IMR-90 (cell line): ENCODE data around the gene ADAM33. TPM values are rescaled to one million over a fixed set of nuclear protein-coding genes. Genes with fewer than 3 reads are reported as not detected.

Source experiments
- ATAC-seq: fragments of 200-7000 bp; cut with Tn5 transposase; 2 replicates; pipeline ENCODE4 v1.9.1; 2020; ENCODE audit warnings: low read depth, mild to moderate bottlenecking, moderate library complexity
- BruUV-seq: library from RNA; stranded (reverse); fragments of 400-500 nt; replicated peaks from 2 replicates; lab custom pipeline; 2021; lab: Mats Ljungman, UMichigan
- CTCF ChIA-PET: fragments of 300-600 bp; formaldehyde crosslinking; extraction: SDS; loops from one replicate; lab custom pipeline; 2021; ENCODE audit warnings: antibody characterized with exemption; lab: Yijun Ruan, JAX
- POLR2A ChIA-PET: fragments of 300-600 bp; sonication (Branson Sonifier 250); formaldehyde crosslinking; loops from one replicate; lab custom pipeline; 2022; ENCODE audit warnings: antibody characterized with exemption; ENCODE audit not compliant: unreplicated experiment; lab: Charles Lee
- DNase-seq: peaks from one replicate; pipeline ENCODE4 v3.0.0; 2013
- H2AFZ ChIP-seq: replicated peaks from 2 replicates; pipeline ENCODE3; 2013; ENCODE audit warnings: low read length, mild to moderate bottlenecking; ENCODE audit not compliant: poor library complexity
- H2AK5ac ChIP-seq: 2 replicates; pipeline ENCODE4 v1.6.1; 2013; ENCODE audit warnings: low read depth, low read length, inconsistent platforms
- H2AK9ac ChIP-seq: replicated peaks from 2 replicates; pipeline ENCODE3; 2013; ENCODE audit warnings: mild to moderate bottlenecking, low read depth, low read length, moderate library complexity; ENCODE audit not compliant: poor library complexity
- H2BK120ac ChIP-seq: 2 replicates; pipeline ENCODE4 v1.6.1; 2013; ENCODE audit warnings: low read depth, low read length, inconsistent platforms
- H2BK15ac ChIP-seq: 3 replicates; pipeline ENCODE4 v1.6.1; 2013; ENCODE audit warnings: low read depth, low read length, inconsistent platforms
- H2BK20ac ChIP-seq: 2 replicates; pipeline ENCODE4 v1.6.1; 2013; ENCODE audit warnings: low read depth, mild to moderate bottlenecking, inconsistent platforms, low read length, moderate library complexity
- H2BK5ac ChIP-seq: 2 replicates; pipeline ENCODE4 v1.6.1; 2013; ENCODE audit warnings: mild to moderate bottlenecking, low read depth, low read length, inconsistent platforms; ENCODE audit not compliant: poor library complexity, severe bottlenecking
- H3K14ac ChIP-seq: replicated peaks from 2 replicates; pipeline ENCODE4 v1.6.1; 2013; ENCODE audit warnings: low read depth, low read length, inconsistent platforms
- H3K18ac ChIP-seq: 2 replicates; pipeline ENCODE4 v1.6.1; 2013; ENCODE audit warnings: low read depth, low read length, control low read depth
- H3K23ac ChIP-seq: 2 replicates; pipeline ENCODE4 v1.6.1; 2013; ENCODE audit warnings: low read depth, low read length, inconsistent platforms
- H3K27ac ChIP-seq: 2 replicates; pipeline ENCODE4 v1.5.1; 2013; ENCODE audit warnings: mild to moderate bottlenecking, control low read depth, low read length; ENCODE audit not compliant: insufficient read depth
- H3K27me3 ChIP-seq: 2 replicates; pipeline ENCODE4 v1.6.1; 2013; ENCODE audit warnings: low read length; ENCODE audit not compliant: control insufficient read depth, insufficient read depth
- H3K36me3 ChIP-seq: 2 replicates; pipeline ENCODE4 v1.6.1; 2013; ENCODE audit warnings: low read length, mixed read lengths; ENCODE audit not compliant: control insufficient read depth, insufficient read depth
- H3K4ac ChIP-seq: 2 replicates; pipeline ENCODE4 v1.6.1; 2013; ENCODE audit warnings: low read depth, low read length, inconsistent platforms
- H3K4me1 ChIP-seq: 2 replicates; pipeline ENCODE4 v1.6.1; 2013; ENCODE audit warnings: low read length, mixed read lengths; ENCODE audit not compliant: control insufficient read depth, insufficient read depth
- H3K4me2 ChIP-seq: 2 replicates; pipeline ENCODE4 v1.6.1; 2013; ENCODE audit warnings: low read depth, mild to moderate bottlenecking, control low read depth, low read length, moderate library complexity
- H3K4me3 ChIP-seq: 2 replicates; pipeline ENCODE4 v1.5.1; 2013; ENCODE audit warnings: low read depth, mild to moderate bottlenecking, control low read depth, low read length, moderate library complexity; ENCODE audit not compliant: insufficient read depth
- H3K56ac ChIP-seq: 2 replicates; pipeline ENCODE4 v1.6.1; 2013; ENCODE audit warnings: low read length, inconsistent platforms; ENCODE audit not compliant: insufficient read depth; ENCODE audit errors: extremely low read depth
- H3K79me1 ChIP-seq, 2 experiments: 2 replicates each; pipeline ENCODE4 v1.6.1; 2013; ENCODE audit warnings: low read length in 2 of 2, inconsistent platforms in 1 of 2, low read depth in 1 of 2
- H3K9ac ChIP-seq: 2 replicates; pipeline ENCODE4 v1.6.1; 2013; ENCODE audit warnings: low read depth, low read length, control low read depth
- H3K9me1 ChIP-seq: 2 replicates; pipeline ENCODE4 v1.6.1; 2013; ENCODE audit warnings: low read length, inconsistent platforms; ENCODE audit not compliant: insufficient read depth
- H3K9me3 ChIP-seq: 2 replicates; pipeline ENCODE4 v1.6.1; 2013; ENCODE audit warnings: low read length; ENCODE audit not compliant: control insufficient read depth, insufficient read depth
- H4K20me1 ChIP-seq: 2 replicates; pipeline ENCODE4 v1.6.1; 2013; ENCODE audit warnings: low read length, inconsistent platforms; ENCODE audit not compliant: insufficient read depth
- H4K5ac ChIP-seq: 2 replicates; pipeline ENCODE4 v1.6.1; 2013; ENCODE audit warnings: mild to moderate bottlenecking, low read depth, low read length, control low read depth
- H4K8ac ChIP-seq, 2 experiments: 2 replicates each; pipeline ENCODE4 v1.6.1; 2013; ENCODE audit warnings: low read depth in 2 of 2, low read length in 2 of 2, control low read depth in 1 of 2, inconsistent platforms in 1 of 2
- H4K91ac ChIP-seq: 2 replicates; pipeline ENCODE4 v1.6.1; 2013; ENCODE audit warnings: low read depth, low read length, inconsistent platforms; ENCODE audit not compliant: insufficient read depth
- CEBPB ChIP-seq: IDR thresholded peaks from 2 replicates; pipeline ENCODE4 v1.6.1; 2012; ENCODE audit warnings: low read depth, low read length, improper control_type of control experiment
- CHD1 ChIP-seq: IDR thresholded peaks from 2 replicates; pipeline ENCODE4 v1.6.1; 2012; ENCODE audit warnings: low read depth, low read length, improper control_type of control experiment
- MAZ ChIP-seq: IDR thresholded peaks from 2 replicates; pipeline ENCODE4 v1.6.1; 2012; ENCODE audit warnings: low read depth, mild to moderate bottlenecking, low read length, improper control_type of control experiment, moderate library complexity, borderline replicate concordance
- RAD21 ChIP-seq: IDR thresholded peaks from 2 replicates; pipeline ENCODE4 v1.6.1; 2012; ENCODE audit warnings: low read length, improper control_type of control experiment
- RCOR1 ChIP-seq: IDR thresholded peaks from 2 replicates; pipeline ENCODE4 v1.6.1; 2012; ENCODE audit warnings: mild to moderate bottlenecking, low read length, improper control_type of control experiment; ENCODE audit not compliant: insufficient replicate concordance
- WGBS, 2 experiments: methylation state at CpG; one replicate each; pipeline versions ENCODE4 v1.1.5 to v1.1.7; 2013; ENCODE audit warnings: missing lambda C conversion rate in 2 of 2; ENCODE audit not compliant: insufficient read length in 1 of 2; ENCODE audit errors: extremely low coverage in 2 of 2; 5-methylcytosine and 5-hydroxymethylcytosine counted together
- dilution Hi-C: fragments of 300-500 bp; cut with HindIII; formaldehyde crosslinking; loops from one replicate; pipeline ENCODE4 v1.14.3; 2018; ENCODE audit warnings: low sequenced_read_pairs; ENCODE audit not compliant: unreplicated experiment
- in situ Hi-C: fragments of 300-500 bp; cut with MboI; formaldehyde crosslinking; loops from 3 replicates; pipeline ENCODE4 v1.14.3; 2019; ENCODE audit warnings: low sequenced_read_pairs, inconsistent platforms, mixed read lengths
- intact Hi-C: fragments of 100-400 bp; cut with micrococcal nuclease; formaldehyde crosslinking; loops from 2 replicates; pipeline ENCODE4 v1.10.0; 2022
- polyA plus RNA-seq, 3 experiments: library from polyadenylated mRNA; depleted of rRNA; stranded (reverse); fragments of >200 nt; gene quantifications; 2 replicates each; pipeline ENCODE4 v1.2.3, GENCODE V29; 2012; ENCODE audit warnings: low replicate concordance in 1 of 3
- total RNA-seq: library from RNA; depleted of rRNA; stranded (reverse); fragments of >200 nt; gene quantifications from 2 replicates; pipeline ENCODE4 v1.2.3, GENCODE V29; 2012
- TF ChIP-seq, protein P1 (sequence below): fragments of 150-350 bp; IDR thresholded peaks from 2 replicates; pipeline ENCODE4 v1.6.1; 2017; ENCODE audit warnings: mild to moderate bottlenecking, antibody characterized with exemption, low read length, low read depth

Gene ADAM33
- total and polyA plus RNA-seq, 2 of the 4 experiments (the other 2 are of a cell fraction), result 0.18 to 1.7 TPM

DNA sequence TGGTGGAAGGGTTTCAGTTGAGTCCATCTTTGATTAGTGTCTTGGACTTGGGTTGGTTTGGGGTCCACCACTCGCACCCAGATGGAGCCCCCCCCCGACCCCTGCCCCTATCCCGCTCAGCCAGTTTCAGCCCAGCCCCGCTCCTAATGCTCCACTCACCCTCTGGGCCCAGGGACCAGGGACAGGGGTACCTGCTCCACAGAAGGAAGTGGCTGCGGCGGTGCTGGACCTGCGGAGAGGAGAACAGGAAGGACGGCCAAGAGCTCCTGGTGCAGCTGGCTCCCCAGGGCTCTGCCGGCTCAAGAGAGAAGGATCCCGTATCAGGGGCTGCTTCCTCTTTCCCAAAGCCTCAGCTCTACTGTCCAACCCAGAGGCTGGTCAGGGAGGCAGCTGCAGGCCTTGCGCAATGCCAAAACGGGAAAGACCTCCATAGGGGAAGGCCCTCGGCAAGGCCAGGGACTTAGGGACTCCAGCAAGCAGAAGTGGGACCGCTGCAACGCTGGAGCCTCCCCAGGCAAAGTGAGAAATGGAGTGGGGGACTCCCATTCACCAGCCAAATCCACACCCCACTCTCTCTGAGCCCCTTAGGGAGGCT, 30.6 kb upstream of the ADAM33 start, which contains the start of gene SIGLEC1:
TSS of gene SIGLEC1 (minus strand) at position 322 of the 595 bp plus-strand sequence. CDS start 5,472 bp downstream, outside the sequence.
- no peaks in the 10 kb centered on the region for H3K79me1 ChIP-seq
- intact Hi-C loops, result no loop called here
- in situ Hi-C loops, result no loop called here
- no peak within 1 kb of the TSS for H3K18ac ChIP-seq
- H3K27ac ChIP-seq, result no peak within 1 kb of the TSS
- no peaks in the 10 kb centered on the region for H3K36me3 ChIP-seq
- no peak within 1 kb of the TSS for H2BK5ac ChIP-seq
- H3K23ac ChIP-seq, result no peak within 1 kb of the TSS
- H2AFZ ChIP-seq, result no peak within 1 kb of the TSS
- BruUV-seq, result no TSS peak
- no peaks in the 10 kb centered on the region for H4K20me1 ChIP-seq
- WGBS, 2 experiments, result 92% methylated on average over 2 of the region's 15 CpGs; no CpG with 5 or more reads in 1 of the 2 experiments
- POLR2A ChIA-PET, result no interaction called here
- H4K8ac ChIP-seq, result no peak within 1 kb of the TSS
- H2AK9ac ChIP-seq, result no peak within 1 kb of the TSS
- no peak within 1 kb of the TSS for H4K91ac ChIP-seq
- H3K27me3 ChIP-seq, result peaks cover 16% of the 10 kb centered on the region
- H3K4me2 ChIP-seq, result no peak within 1 kb of the TSS
- CTCF ChIA-PET, result no interaction called here
- no peaks in the 10 kb centered on the region for H3K9me1 ChIP-seq
- no peak within 1 kb of the TSS for H2AK5ac ChIP-seq
- H3K9me3 ChIP-seq, result no peaks in the 10 kb centered on the region
- no peak within 1 kb of the TSS for H3K56ac ChIP-seq
- no peak within 1 kb of the TSS for H2BK15ac ChIP-seq
- no peak within 1 kb of the TSS for H2BK120ac ChIP-seq
- dilution Hi-C loops, result no loop called here
- H3K4me3 ChIP-seq, result no peak within 1 kb of the TSS
- H3K4me1 ChIP-seq, result no peaks in the 10 kb centered on the region
- TF ChIP-seq RAD21, result no peak
- no peak for TF ChIP-seq CHD1
- TF ChIP-seq, protein P1, sequence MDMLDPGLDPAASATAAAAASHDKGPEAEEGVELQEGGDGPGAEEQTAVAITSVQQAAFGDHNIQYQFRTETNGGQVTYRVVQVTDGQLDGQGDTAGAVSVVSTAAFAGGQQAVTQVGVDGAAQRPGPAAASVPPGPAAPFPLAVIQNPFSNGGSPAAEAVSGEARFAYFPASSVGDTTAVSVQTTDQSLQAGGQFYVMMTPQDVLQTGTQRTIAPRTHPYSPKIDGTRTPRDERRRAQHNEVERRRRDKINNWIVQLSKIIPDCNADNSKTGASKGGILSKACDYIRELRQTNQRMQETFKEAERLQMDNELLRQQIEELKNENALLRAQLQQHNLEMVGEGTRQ, result no peak
- TF ChIP-seq CEBPB, result peak; percentile 74; the same call in 1 of the 2 replicates
- no peak for TF ChIP-seq MAZ
- no peak for TF ChIP-seq RCOR1
- no peak within 1 kb of the TSS for H4K5ac ChIP-seq
- no peak within 1 kb of the TSS for H3K4ac ChIP-seq
- H3K14ac ChIP-seq, result no peak within 1 kb of the TSS
- ATAC-seq (no peak), DNase-seq (no peak)
- H2BK20ac ChIP-seq, result no peak within 1 kb of the TSS
- no peak within 1 kb of the TSS for H3K9ac ChIP-seq
